GM21447 (cell line): Measurements from ENCODE around the gene UGT2B10.

Experiments used
- ATAC-seq: cut with Tn5 transposase; IDR thresholded peaks from one replicate; pipeline ENCODE4 v1.9.1; 2021; ENCODE audit not compliant: unreplicated experiment

Gene UGT2B10

GRCh38 chr4:68869274-68869773 lies 53.5 kb downstream of the UGT2B10 start:
- no peak for ATAC-seq

- no peak for ATAC-seq
Measured at GRCh38 chr4:68871809-68872642, 56.2 kb downstream of the UGT2B10 start.

- ATAC-seq = no peak
Measured at GRCh38 chr4:68872643-68873502, 57.1 kb downstream of the UGT2B10 start.

GRCh38 chr4:68874507-68874906 lies 58.7 kb downstream of the UGT2B10 start:
- ATAC-seq = no peak

GRCh38 chr4:68877555-68877954 lies 61.8 kb downstream of the UGT2B10 start:
- no peak for ATAC-seq

DNA sequence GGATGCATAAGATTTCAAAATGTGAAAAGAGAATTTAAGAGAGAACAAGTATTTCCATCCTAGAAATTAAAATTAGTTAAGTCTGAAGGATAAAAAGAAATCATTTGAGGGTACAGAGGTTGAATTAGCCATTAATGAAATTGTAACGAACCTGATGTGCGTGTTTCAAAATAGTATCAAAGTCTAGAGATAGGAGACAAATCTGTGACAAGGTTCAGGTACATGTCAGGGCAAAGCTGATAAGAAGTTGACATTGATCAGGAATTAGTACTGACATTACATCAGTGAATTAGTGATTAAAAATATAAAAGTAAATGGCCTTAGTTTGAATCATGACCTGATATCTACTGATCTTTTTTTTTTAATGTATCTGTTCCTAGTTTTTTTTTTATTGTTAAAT lies 62.3 kb downstream of the UGT2B10 start:
- ATAC-seq = no peak
